K562 (cell line): ENCODE data around the gene CCDC27. TPM values are rescaled to one million over a fixed set of nuclear protein-coding genes. Genes with fewer than 3 reads are reported as not detected.

Experiments used
- ATAC-seq: fragments of 200-7000 bp; cut with Tn5 transposase; 3 replicates; pipeline ENCODE4 v1.9.1; 2020; ENCODE audit warnings: moderate library complexity
- BruUV-seq: library from RNA; stranded (reverse); fragments of 400-500 nt; replicated peaks from 2 replicates; lab custom pipeline; 2021; lab: Mats Ljungman, UMichigan
- CTCF ChIA-PET: fragments of 300-600 bp; formaldehyde crosslinking; extraction: SDS; loops from one replicate; lab custom pipeline; 2021; ENCODE audit warnings: low intra/inter-chr PET ratio; lab: Yijun Ruan, JAX
- POLR2A ChIA-PET: fragments of 300-600, 350-650 bp; sonication (Branson Sonifier 250); formaldehyde crosslinking; extraction: SDS; loops from one replicate; lab custom pipeline; 2021; ENCODE audit warnings: antibody characterized with exemption, inconsistent platforms; lab: Yijun Ruan, JAX
- DNase-seq, 4 experiments: peaks; one replicate each; pipeline versions ENCODE4 v3.0.0 to v3.0.0-alpha.2; 2011 to 2018; ENCODE audit warnings: low spot score in 3 of 4, mixed read lengths in 3 of 4; ENCODE audit errors: extremely low read depth in 1 of 4
- FAIRE-seq: peaks from 2 replicates; lab custom pipeline; 2011; peaks lifted over from hg19 to GRCh38; lab: Jason Lieb, UNC
- H2AFZ ChIP-seq: 2 replicates; pipeline ENCODE4 v1.6.0; 2011; ENCODE audit warnings: low read depth, low read length, control low read depth, inconsistent platforms
- H3K27ac ChIP-seq: fragments of 200-600 bp; 3 replicates; pipeline ENCODE4 v1.8.0; 2011; ENCODE audit warnings: low read depth, mild to moderate bottlenecking, control low read depth, inconsistent platforms, low read length, moderate library complexity, mixed read lengths; ENCODE audit errors: extremely low read depth
- H3K27me3 ChIP-seq, 2 experiments: fragments of 300-600 bp in 1 of 2; 2 replicates in 1 of 2; 3 replicates in 1 of 2; pipeline versions ENCODE4 v1.6.0 to v1.8.0; 2011; ENCODE audit warnings: inconsistent platforms in 2 of 2, low read length in 2 of 2, mild to moderate bottlenecking in 1 of 2, mixed read lengths in 1 of 2, moderate library complexity in 1 of 2; ENCODE audit not compliant: control insufficient read depth in 2 of 2, insufficient read depth in 2 of 2
- H3K36me3 ChIP-seq: fragments of 300-600 bp; 3 replicates; pipeline ENCODE4 v1.8.0; 2011; ENCODE audit warnings: mild to moderate bottlenecking, low read length, inconsistent platforms; ENCODE audit not compliant: control insufficient read depth, insufficient read depth
- H3K4me1 ChIP-seq, 2 experiments: fragments of 200-600 bp in 1 of 2; replicated peaks in 1 of 2; 2 replicates in 1 of 2; 3 replicates in 1 of 2; pipeline versions ENCODE4 v1.5.1 to v1.8.0; 2011; ENCODE audit warnings: inconsistent platforms in 2 of 2, low read length in 2 of 2, mild to moderate bottlenecking in 1 of 2, mixed read lengths in 1 of 2, moderate library complexity in 1 of 2; ENCODE audit not compliant: control insufficient read depth in 2 of 2, insufficient read depth in 2 of 2
- H3K4me2 ChIP-seq: 2 replicates; pipeline ENCODE4 v1.6.1; 2011; ENCODE audit warnings: low read length, control low read depth, inconsistent platforms, mixed read lengths; ENCODE audit not compliant: insufficient read depth
- H3K4me3 ChIP-seq: fragments of 200-600 bp; sonication (generic), shearing (Covaris generic); 2 replicates; pipeline ENCODE4 v1.5.1; 2016; ENCODE audit warnings: control low read depth, inconsistent platforms
- H3K79me2 ChIP-seq: fragments of 200-600 bp; 3 replicates; pipeline ENCODE4 v1.8.0; 2011; ENCODE audit warnings: low read length, inconsistent platforms; ENCODE audit not compliant: control insufficient read depth, insufficient read depth
- H3K9ac ChIP-seq, 2 experiments: 2 replicates each; pipeline versions ENCODE4 v1.6.0 to v1.6.1; 2011; ENCODE audit warnings: low read depth in 2 of 2, low read length in 2 of 2, control low read depth in 1 of 2, inconsistent platforms in 1 of 2, mild to moderate bottlenecking in 1 of 2, mixed read lengths in 1 of 2; ENCODE audit not compliant: insufficient read depth in 1 of 2
- H3K9me1 ChIP-seq: one replicate; pipeline ENCODE4 v1.6.0; 2011; ENCODE audit warnings: inconsistent platforms, mild to moderate bottlenecking, low read length, moderate library complexity; ENCODE audit not compliant: control insufficient read depth, insufficient read depth
- H3K9me3 ChIP-seq: replicated peaks from 2 replicates; pipeline ENCODE4 v1.5.1; 2011; ENCODE audit warnings: low read depth, low read length, inconsistent platforms; ENCODE audit not compliant: control insufficient read depth, insufficient read depth
- H4K20me1 ChIP-seq: replicated peaks from 2 replicates; pipeline ENCODE4 v1.6.1; 2011; ENCODE audit warnings: low read length, inconsistent platforms, mixed read lengths; ENCODE audit not compliant: control insufficient read depth, insufficient read depth
- CBFA2T3 ChIP-seq: fragments of 450-650 bp; IDR thresholded peaks from 2 replicates; pipeline ENCODE4 v1.6.1; 2017
- CREBBP ChIP-seq: IDR thresholded peaks from one replicate; pipeline ENCODE4 v1.6.1; 2012; ENCODE audit warnings: low read depth, mild to moderate bottlenecking, control low read depth, inconsistent platforms, low read length
- ETV6 ChIP-seq, 3 experiments: fragments of 150-350 bp in 1 of 3; sonication (generic) in 1 of 3; formaldehyde crosslinking in 1 of 3; IDR thresholded peaks; 2 replicates each; pipeline versions ENCODE4 v1.6.1 to v1.8.0; 2014 to 2022; ENCODE audit warnings: borderline replicate concordance in 2 of 3, low read depth in 2 of 3, antibody characterized with exemption in 1 of 3, low read length in 1 of 3, mild to moderate bottlenecking in 1 of 3, missing genetic modification reagents in 1 of 3
- MAZ ChIP-seq, 2 experiments: fragments of 450-650 bp in 1 of 2; sonication (generic) in 1 of 2; formaldehyde crosslinking; IDR thresholded peaks in 1 of 2; conservative IDR thresholded peaks in 1 of 2; 2 replicates each; pipeline versions ENCODE4 v1.4.0 to v1.5.0; 2020; ENCODE audit warnings: mild to moderate bottlenecking in 1 of 2, missing genetic modification reagents in 1 of 2
- NR2C1 ChIP-seq, 2 experiments: fragments of 450-650 bp; IDR thresholded peaks; 2 replicates each; pipeline ENCODE4 v1.6.1; 2017; ENCODE audit warnings: mild to moderate bottlenecking in 2 of 2, antibody characterized with exemption in 1 of 2, inconsistent platforms in 1 of 2, missing compliant biosample characterization in 1 of 2, missing genetic modification characterization in 1 of 2
- RBM22 ChIP-seq: fragments of 200-400 bp; formaldehyde crosslinking; IDR thresholded peaks from 2 replicates; pipeline ENCODE4 v1.6.1; 2018; ENCODE audit warnings: low read length, low read depth; ENCODE audit not compliant: poor library complexity, severe bottlenecking
- TAF7 ChIP-seq: fragments of 450-650 bp; IDR thresholded peaks from 2 replicates; pipeline ENCODE4 v1.6.1; 2016; ENCODE audit warnings: missing genetic modification characterization, missing compliant biosample characterization
- THRAP3 ChIP-seq: fragments of 450-650 bp; IDR thresholded peaks from 2 replicates; pipeline ENCODE4 v1.6.1; 2016; ENCODE audit warnings: mild to moderate bottlenecking, inconsistent platforms, borderline replicate concordance
- YBX1 ChIP-seq: fragments of 450-650 bp; IDR thresholded peaks from 2 replicates; pipeline ENCODE4 v1.7.1; 2016; ENCODE audit warnings: mild to moderate bottlenecking
- ZNF324 ChIP-seq: fragments of 250-450 bp; sonication (Bioruptor Pico); IDR thresholded peaks from 2 replicates; pipeline ENCODE4 v1.4.0; 2020; ENCODE audit warnings: mild to moderate bottlenecking
- WGBS: fragments of 100-300 bp; shearing (Covaris generic); methylation state at CpG from one replicate; pipeline ENCODE4 v1.1.6; 2016; ENCODE audit warnings: low coverage, mixed read lengths; ENCODE audit not compliant: insufficient coverage; ENCODE audit errors: missing lambda C conversion rate; 5-methylcytosine and 5-hydroxymethylcytosine counted together
- in situ Hi-C: fragments of 300-500 bp; cut with MboI; formaldehyde crosslinking; loops from 4 replicates; pipeline ENCODE4 v1.15.0; 2018; ENCODE audit warnings: inconsistent platforms, mixed read lengths
- intact Hi-C: fragments of 100-400 bp; cut with micrococcal nuclease; formaldehyde crosslinking; loops from 2 replicates; pipeline ENCODE4 v1.14.2; 2022
- polyA plus RNA-seq, 8 experiments: library from polyadenylated mRNA; depleted of rRNA in 4 of 8; stranded (reverse) in 5 of 8; unstranded in 3 of 8; fragments of >200 nt; fragmentation: Nextera tagmentation in 2 of 8; fragmentation: Illumina TruSeq in 1 of 8; extraction: Ambion mirVana in 2 of 8; extraction: Trizol in 1 of 8; gene quantifications; 2 replicates each; pipeline versions ENCODE4 v1.2.1 to v1.2.3, GENCODE V29; 2011 to 2014; ENCODE audit warnings: inconsistent platforms in 1 of 8, missing spikeins in 1 of 8
- total RNA-seq, 7 experiments: library from RNA; depleted of rRNA in 6 of 7; stranded (reverse); fragments of >200 nt in 6 of 7; fragmentation: Illumina TruSeq in 2 of 7; extraction: Trizol in 2 of 7; gene quantifications; 2 replicates each; pipeline versions ENCODE4 v1.2.1 to v1.2.3, GENCODE V29; 2011 to 2021; ENCODE audit warnings: low replicate concordance in 1 of 7
- TF ChIP-seq, protein P1 (sequence below), 2 experiments: IDR thresholded peaks; 2 replicates each; pipeline ENCODE4 v1.6.1; 2012; ENCODE audit warnings: improper control_type of control experiment in 2 of 2, low read depth in 2 of 2, low read length in 2 of 2, borderline replicate concordance in 1 of 2
- TF ChIP-seq, protein P2 (sequence below), 2 experiments: fragments of 450-650 bp; IDR thresholded peaks; 2 replicates each; pipeline ENCODE4 v1.6.1; 2018; ENCODE audit warnings: mild to moderate bottlenecking in 2 of 2, low read depth in 1 of 2; ENCODE audit not compliant: partially characterized antibody in 2 of 2

The CCDC27 gene
- total and polyA plus RNA-seq, 9 of the 15 experiments (the other 6 are each of a cell fraction or from before 2014, with no cell fraction given): 0.01 to 0.04 TPM; not detected in 7

DNA sequence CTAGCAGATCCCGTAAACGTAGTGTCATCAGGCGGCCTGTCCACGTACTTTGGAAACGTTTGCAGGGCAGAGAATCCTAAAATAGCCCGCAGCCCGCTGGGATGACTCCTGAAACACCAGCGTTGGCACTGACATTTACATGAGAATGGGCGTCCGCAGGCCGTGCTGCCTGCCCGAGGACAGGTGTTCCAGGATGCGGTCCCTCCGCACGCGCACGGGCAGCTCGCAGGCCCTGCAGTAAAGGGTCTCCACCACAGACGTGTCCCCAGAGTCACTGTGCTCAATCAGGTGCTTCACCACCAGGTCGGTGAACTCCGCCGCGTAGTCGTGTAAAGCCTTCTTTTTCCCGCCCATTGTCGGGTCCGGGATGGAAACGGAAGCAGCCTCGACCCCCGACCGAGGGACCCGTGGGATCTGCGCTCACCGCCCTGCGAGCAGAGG lies 5.8 kb upstream of the CCDC27 start (continued):
- TF ChIP-seq NR2C1 (IDR thresholded peaks at IDR 0.05): no peak
- no peak for TF ChIP-seq NR2C1 (tag; IDR thresholded peaks at IDR 0.05)

DNA sequence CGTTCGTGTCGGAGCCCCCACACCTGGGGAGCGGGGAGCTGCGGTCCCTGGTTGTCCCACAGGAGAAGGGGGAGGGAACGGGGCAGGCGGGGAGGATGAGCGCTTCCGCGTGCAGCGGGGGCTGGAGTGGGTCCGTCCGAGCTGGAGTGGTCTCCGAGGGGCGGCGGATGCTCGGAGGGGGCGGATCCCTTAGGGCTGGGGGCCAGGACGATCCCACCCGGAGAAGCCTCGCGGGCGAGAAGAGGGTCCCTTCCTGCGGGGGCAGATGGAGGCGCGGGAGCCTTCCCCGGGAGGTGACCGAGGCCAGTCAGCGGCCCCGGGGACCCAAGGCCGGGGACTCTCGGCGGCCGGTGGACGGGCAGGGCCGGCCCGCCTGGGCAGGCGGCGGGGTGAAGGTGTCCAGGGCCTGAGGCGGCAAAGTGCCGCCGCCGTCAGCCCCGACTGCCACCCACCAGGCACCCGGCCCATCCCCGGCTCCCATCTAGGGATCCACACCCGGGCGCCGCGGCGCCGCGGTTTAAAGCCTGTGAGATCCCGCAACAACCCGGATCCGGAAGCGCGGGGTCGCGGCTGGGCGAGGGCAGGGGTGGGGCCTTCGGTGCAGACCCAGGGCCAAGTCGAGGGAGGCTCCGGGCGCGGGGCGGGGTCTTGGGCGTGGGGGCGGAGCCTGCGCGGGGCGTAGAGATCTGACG lies 5.3 kb upstream of the CCDC27 start:
- H3K27ac ChIP-seq: peak overlapping the region; percentile 47
- H4K20me1 ChIP-seq: peaks cover 12% of the 10 kb centered on the region; the same call in 1 of the 2 replicates
- FAIRE-seq: no peak
- H3K4me3 ChIP-seq: peak overlapping the region; percentile 72
- WGBS: 1% methylated on average over 50 of the region's 73 CpGs
- in situ Hi-C loops: no loop called here
- CTCF ChIA-PET: no interaction called here
- H3K9me3 ChIP-seq: no peaks in the 10 kb centered on the region
- POLR2A ChIA-PET: interaction anchor here (1.0 kb wide), 1 partner anchor 17 kb away, joined by 3 read pairs; no protein-coding TSS in a partner anchor
- peaks cover 9% of the 10 kb centered on the region for H3K9me1 ChIP-seq
- no TSS peak for BruUV-seq
- H3K4me1 ChIP-seq: peaks cover 35 to 58% of the 10 kb centered on the region in 2 experiments
- peaks cover 31% of the 10 kb centered on the region; the same call in 2 of the 3 replicates for H3K36me3 ChIP-seq
- H3K4me2 ChIP-seq: peak overlapping the region; percentile 87
- no peaks in the 10 kb centered on the region for H3K27me3 ChIP-seq
- H3K9ac ChIP-seq: peak overlapping the region; percentile 69 to 95
- DNase-seq: peak; percentile 95 to 99 (median 98)
- intact Hi-C loops: loop anchor here (2.0 kb wide), 1 partner anchor 28 kb away; no protein-coding TSS in a partner anchor
- peaks cover 29% of the 10 kb centered on the region for H3K79me2 ChIP-seq
- peak; percentile 97 for ATAC-seq
- peak overlapping the region; percentile 51 for H2AFZ ChIP-seq
- TF ChIP-seq MAZ (CRISPR knock-in tag; conservative IDR thresholded peaks at IDR 0.05 in 1 of 2, IDR thresholded peaks at IDR 0.05 in 1 of 2): peak; percentile 40 to 56; a peak in 3 of 4 replicates
- TF ChIP-seq YBX1: no peak
- TF ChIP-seq CBFA2T3: no peak
- TF ChIP-seq RBM22: no peak
- TF ChIP-seq CREBBP: no peak
- no peak for TF ChIP-seq ZNF324 (CRISPR knock-in tag)
- no peak for TF ChIP-seq THRAP3
- TF ChIP-seq, protein P1, sequence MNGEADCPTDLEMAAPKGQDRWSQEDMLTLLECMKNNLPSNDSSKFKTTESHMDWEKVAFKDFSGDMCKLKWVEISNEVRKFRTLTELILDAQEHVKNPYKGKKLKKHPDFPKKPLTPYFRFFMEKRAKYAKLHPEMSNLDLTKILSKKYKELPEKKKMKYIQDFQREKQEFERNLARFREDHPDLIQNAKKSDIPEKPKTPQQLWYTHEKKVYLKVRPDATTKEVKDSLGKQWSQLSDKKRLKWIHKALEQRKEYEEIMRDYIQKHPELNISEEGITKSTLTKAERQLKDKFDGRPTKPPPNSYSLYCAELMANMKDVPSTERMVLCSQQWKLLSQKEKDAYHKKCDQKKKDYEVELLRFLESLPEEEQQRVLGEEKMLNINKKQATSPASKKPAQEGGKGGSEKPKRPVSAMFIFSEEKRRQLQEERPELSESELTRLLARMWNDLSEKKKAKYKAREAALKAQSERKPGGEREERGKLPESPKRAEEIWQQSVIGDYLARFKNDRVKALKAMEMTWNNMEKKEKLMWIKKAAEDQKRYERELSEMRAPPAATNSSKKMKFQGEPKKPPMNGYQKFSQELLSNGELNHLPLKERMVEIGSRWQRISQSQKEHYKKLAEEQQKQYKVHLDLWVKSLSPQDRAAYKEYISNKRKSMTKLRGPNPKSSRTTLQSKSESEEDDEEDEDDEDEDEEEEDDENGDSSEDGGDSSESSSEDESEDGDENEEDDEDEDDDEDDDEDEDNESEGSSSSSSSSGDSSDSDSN (IDR thresholded peaks at IDR 0.05; ENCODE audit: borderline replicate concordance in 1 of 2, low read depth in 2 of 2, low read length in 2 of 2): peak; percentile 74 to 93
- no peak for TF ChIP-seq ETV6 (IDR thresholded peaks at IDR 0.05; ENCODE audit: borderline replicate concordance in 1 of 2, low read depth in 2 of 2, low read length in 1 of 2)
- no peak for TF ChIP-seq ETV6 (CRISPR knock-in tag; IDR thresholded peaks at IDR 0.05; ENCODE audit: borderline replicate concordance)
- TF ChIP-seq, protein P2, sequence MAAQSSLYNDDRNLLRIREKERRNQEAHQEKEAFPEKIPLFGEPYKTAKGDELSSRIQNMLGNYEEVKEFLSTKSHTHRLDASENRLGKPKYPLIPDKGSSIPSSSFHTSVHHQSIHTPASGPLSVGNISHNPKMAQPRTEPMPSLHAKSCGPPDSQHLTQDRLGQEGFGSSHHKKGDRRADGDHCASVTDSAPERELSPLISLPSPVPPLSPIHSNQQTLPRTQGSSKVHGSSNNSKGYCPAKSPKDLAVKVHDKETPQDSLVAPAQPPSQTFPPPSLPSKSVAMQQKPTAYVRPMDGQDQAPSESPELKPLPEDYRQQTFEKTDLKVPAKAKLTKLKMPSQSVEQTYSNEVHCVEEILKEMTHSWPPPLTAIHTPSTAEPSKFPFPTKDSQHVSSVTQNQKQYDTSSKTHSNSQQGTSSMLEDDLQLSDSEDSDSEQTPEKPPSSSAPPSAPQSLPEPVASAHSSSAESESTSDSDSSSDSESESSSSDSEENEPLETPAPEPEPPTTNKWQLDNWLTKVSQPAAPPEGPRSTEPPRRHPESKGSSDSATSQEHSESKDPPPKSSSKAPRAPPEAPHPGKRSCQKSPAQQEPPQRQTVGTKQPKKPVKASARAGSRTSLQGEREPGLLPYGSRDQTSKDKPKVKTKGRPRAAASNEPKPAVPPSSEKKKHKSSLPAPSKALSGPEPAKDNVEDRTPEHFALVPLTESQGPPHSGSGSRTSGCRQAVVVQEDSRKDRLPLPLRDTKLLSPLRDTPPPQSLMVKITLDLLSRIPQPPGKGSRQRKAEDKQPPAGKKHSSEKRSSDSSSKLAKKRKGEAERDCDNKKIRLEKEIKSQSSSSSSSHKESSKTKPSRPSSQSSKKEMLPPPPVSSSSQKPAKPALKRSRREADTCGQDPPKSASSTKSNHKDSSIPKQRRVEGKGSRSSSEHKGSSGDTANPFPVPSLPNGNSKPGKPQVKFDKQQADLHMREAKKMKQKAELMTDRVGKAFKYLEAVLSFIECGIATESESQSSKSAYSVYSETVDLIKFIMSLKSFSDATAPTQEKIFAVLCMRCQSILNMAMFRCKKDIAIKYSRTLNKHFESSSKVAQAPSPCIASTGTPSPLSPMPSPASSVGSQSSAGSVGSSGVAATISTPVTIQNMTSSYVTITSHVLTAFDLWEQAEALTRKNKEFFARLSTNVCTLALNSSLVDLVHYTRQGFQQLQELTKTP (IDR thresholded peaks at IDR 0.05; ENCODE audit: low read depth in 1 of 2, partially characterized antibody in 2 of 2): no peak
- no peak for TF ChIP-seq TAF7
